Activated CD8-positive, alpha-beta memory T cell treated with anti-CD3 and anti-CD28 coated beads for 48 hours (primary cell): ENCODE results near the gene SNRNP200.
"Not testable (repeated sequence)": the region's sequence is repeated elsewhere in the genome, so short reads cannot be mapped to it uniquely, and the experiment has no call there.

Experiments used
- DNase-seq, 3 experiments: peaks; one replicate each; pipeline ENCODE4 v3.0.0-alpha.2; 2020; ENCODE audit warnings: low read depth in 2 of 3, low spot score in 2 of 3

The SNRNP200 gene

GRCh38 chr2:96274355-96275056 lies 30.8 kb downstream of the SNRNP200 start:
- DNase-seq = no peak

DNA sequence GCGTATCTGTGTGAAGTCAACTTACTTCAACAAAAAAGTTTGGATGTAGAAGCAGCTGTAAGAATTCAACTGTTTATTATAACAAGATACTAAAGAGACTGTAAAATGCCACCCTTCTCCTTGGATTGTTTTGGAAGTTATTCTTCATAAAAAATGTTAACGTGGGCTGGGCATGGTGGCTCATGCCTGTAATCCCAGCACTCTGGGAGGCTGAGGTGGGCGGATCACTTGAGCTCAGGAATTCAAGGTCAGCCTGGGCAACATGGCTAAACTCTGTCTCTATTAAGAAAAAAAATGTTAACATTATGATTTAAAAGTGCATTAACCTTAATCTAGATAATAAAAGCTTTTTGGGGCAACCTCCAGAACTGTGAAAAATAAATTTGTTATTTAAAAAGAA lies 31.6 kb downstream of the SNRNP200 start:
- no peak for DNase-seq

- DNase-seq = no peak
These were observed 33.4 kb downstream of the SNRNP200 start for GRCh38 chr2:96271995-96272394.

DNA sequence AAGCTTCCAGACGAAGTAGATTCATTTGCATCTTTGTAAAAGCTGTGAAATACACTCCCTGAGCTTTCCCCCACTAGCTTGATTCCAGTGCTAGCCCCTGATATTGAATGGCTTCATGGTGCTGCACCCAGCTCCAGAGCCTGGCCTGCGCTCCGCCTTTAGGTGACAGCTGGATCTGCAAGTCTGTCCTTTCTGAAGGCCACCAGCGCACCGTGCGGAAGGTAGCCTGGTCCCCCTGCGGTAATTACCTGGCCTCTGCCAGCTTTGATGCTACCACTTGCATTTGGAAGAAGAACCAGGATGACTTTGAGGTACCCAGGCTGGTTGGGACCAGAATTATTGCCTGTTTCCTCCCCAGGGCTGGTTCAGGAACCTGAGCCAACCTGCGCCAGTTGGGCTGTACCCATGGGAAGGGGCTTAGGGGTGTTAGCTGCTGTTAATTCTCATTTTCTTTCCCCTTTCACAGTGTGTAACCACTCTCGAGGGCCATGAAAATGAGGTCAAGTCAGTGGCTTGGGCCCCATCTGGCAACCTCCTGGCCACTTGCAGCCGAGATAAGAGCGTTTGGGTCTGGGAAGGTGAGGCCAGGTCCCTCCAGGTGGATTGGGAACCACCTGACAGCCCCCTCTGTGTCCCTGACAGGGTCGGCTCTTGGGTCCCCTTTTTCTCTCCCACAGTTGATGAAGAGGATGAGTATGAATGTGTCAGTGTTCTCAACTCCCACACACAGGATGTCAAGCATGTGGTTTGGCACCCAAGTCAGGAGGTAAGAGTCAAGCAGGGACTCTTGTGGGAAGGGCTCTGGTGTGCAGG lies 38.0 kb downstream of the SNRNP200 start:
- peak; percentile 14 to 19 (median 19) for DNase-seq

- DNase-seq = peak; percentile 94 to 99 (median 97)
These were observed 39.3 kb downstream of the SNRNP200 start, which contains the start of the genes CIAO1 and TMEM127 for GRCh38 chr2:96265840-96266679. Gene CIAO1 (plus strand): TSS chr2:96266225. CDS start chr2:96266351, 126 bp downstream. Gene TMEM127 (minus strand): TSS chr2:96265997. CDS start chr2:96265381, 616 bp downstream.

GRCh38 chr2:96265349-96265839 lies 40.0 kb downstream of the SNRNP200 start:
- DNase-seq = peak in 1 of 3 experiments; percentile 18

DNA sequence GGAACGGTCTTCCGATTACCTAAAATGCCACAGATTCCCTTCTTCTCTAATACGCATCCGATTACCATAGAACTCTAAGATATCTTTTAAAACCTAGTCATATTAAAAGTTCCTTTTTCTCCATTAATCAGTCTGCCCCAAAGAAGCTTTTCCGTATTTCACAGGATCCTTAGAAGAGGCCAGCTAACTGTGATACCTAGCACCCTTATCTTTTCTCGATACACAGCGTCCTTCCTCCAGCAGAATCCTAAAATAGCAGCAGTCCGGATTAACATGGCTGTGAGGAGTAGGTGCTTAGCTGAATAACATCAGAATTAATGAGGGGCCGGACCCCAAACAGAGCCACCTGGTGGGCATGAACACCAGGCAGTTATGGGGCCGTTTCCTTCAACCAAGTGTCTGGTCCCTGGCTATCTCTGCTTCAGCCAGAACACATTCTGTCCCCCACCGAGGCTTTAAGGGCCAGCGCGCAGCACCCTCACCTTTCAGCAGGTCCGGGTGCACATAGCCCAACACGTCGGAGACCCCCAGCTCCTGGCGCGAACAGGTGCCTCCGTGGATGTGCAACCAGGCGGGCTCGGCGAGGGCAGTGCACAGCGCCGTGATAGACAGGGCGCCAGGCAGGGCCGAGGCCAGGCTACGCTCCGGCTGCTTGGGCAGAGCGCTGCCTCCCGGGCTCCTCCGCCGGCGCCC lies 40.5 kb downstream of the SNRNP200 start:
- peak in 2 of 3 experiments; percentile 11 to 13 for DNase-seq

- no peak for DNase-seq
These were observed 41.3 kb downstream of the SNRNP200 start for GRCh38 chr2:96264086-96264485.

- no peak for DNase-seq
These were observed 43.0 kb downstream of the SNRNP200 start for GRCh38 chr2:96262306-96262705.

DNA sequence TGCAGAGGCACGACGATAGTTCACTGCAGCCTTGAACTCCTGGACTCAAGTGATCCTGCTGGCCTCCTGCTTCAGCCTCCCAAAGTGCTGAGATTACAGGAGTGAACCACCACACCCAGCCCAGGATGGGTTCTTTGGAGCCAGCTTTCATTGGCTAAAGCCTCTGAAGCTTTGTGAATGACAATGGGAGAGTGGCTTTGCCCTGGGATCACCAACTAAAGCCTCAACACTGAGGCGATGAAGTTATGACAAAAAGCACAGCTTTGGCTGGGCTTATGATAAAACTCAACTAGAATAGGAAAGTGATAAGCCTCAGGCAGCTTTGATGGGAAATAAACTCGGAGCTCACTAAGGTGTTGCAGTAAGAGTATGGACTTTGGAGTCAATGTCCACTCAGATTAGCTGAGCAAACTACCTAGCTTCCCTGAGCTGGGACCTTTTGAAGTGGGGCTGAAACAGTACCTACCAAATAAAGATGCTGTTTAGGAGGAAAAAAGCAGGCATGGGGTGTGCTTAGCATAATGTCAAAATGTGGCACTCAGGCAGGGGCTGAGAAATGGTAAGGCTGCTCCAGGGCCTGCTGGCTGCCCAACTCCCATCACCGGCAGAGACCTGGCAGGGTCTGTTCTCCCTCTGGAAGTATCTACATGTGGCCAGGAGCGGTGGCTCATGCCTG lies 43.9 kb downstream of the SNRNP200 start:
- no peak for DNase-seq

GRCh38 chr2:96260387-96261260 lies 44.7 kb downstream of the SNRNP200 start:
- DNase-seq = peak in 1 of 3 experiments; percentile 7

DNA sequence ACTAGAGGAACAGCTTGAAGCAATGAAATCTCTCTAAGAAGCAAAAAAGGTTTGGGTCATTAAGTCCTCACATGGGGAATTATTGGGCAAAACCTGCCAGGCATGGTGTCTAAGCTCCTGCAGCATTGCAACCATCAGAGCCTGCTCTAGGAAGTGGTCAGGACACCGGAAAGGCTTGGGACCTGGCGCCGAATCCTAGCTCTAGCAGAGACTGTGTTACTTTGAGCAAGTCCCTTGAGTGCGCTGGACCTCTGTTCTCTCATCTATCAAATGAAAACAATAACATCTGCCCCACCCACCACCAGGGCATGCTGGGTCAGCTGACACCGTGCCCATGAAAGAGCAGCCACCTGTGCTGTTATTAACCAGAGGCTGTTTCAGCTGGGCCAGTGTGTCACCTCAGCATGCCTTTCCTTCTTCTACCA lies 45.8 kb downstream of the SNRNP200 start:
- no peak for DNase-seq

DNA sequence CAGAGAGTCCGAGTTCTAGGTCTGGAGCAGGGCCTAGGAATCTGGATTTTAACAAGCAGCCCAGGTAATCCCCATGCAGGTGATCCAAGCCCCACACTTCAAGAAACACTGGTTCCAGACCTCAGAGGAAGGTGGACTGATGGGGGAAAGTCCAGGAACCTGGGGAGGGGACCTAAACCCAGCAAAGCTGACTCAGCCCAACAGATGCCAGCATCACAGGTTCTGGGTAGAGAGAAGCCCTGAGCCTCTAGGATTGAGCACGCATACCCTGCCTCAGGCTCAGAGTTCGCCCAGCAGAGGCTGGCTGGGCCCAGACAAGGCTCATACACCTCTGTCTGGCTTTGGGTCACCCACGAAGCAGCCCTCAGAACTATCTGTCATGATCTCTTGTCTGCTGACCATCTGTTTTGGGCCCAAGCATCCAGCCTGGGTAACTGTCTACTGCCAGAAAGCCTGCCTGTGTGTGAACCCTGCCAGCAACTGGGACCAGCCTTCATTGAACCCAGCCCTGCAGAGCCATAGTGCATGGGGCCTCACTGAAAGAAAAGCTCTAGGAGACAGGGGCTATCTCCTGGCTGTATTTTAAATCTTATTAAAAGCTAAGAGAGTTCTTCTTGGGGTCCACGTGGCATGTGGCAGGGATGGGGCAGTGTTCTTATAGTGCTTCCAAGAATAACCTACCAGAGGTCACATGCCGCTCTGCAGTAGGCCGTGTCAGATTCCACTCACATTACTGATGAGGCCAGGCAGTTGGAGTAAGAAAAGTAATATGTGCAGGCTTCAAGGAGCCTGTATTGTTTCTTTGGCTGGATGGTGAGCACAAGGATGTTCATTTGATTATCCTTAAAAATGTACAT lies 47.0 kb downstream of the SNRNP200 start:
- no peak for DNase-seq

DNA sequence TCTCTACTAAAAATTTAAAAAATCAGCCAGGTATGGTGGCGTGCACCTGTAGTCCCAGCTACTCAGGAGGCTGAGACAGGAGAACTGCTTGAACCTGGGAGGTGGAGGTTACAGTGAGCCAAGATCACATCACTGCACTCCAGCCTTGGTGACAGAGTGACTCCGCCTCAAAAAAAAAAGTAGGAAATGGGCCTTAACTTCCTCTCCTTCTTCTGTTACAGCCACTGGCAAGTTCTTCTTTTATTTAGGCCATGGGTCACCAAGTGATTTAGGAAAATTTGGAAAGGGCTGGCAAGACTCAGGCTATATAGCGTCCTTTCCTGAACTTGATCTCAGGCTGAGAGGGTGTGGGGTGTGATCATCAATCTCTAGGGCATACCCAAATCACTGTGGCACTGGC lies 47.6 kb downstream of the SNRNP200 start:
- DNase-seq = not testable (repeated sequence)

GRCh38 chr2:96256611-96257113 lies 48.7 kb downstream of the SNRNP200 start:
- DNase-seq = no peak

DNA sequence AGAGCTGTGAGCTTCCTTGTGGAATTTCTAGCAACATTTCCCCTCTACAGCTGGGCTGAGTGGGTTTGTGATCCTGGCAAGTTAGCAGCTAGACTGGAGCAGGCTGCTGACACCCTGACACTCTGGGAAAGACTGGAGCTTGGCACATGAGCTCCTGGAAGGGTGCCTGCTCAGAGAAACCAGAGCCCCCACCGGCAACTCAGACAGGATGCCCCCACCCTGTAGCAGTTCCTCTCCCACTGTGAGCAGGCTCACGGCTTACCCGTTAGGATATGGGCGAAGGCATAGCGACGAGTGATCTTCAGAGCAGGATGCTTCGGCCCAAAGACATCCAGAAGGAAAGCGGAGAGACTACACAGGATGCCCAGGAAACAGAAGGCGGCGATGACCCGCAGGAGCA lies 50.8 kb downstream of the SNRNP200 start:
- DNase-seq = no peak

DNA sequence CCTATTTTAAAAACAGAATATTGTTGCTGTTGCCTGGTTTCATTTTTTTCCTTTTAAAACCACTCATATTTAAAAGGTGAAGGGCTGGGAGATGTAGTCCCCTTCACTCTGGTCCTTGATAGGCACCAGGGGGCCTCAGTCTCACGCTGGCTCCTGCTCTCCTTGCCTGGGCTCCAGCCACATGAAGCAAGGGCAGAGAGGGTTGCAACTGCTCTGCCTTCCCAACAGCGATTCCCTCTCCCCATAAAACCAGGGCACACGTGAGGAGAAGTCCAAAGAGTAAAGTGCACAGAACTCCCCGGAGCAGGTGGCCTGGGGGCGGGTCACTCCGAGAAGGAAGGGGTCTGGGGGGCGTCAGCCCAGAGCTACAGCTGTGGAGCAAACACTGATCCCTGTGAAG lies 52.3 kb downstream of the SNRNP200 start:
- no peak for DNase-seq

DNA sequence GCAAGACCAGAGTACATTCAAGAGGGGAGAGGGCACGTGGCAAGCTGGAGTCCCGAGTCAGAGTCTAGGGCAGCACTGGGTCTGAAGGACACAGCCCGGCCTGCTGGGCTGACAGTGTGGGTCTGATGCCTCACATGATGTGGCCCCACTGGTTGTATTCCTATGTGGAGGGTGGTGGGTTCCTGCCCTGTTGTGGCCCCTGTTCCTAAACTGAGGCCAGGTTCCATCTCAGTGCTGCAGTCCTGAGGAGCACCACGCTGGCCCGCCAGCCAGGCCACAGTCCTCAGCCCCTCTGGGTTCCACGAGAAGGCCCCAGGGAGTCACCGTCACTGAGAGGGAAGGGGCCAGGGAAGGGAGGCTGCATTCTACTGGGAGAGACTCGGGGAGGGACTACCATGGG lies 52.8 kb downstream of the SNRNP200 start:
- DNase-seq = no peak
